Effector CD8-positive, alpha-beta T cell (primary cell): Measurements from ENCODE around the gene KCNH2.

Source experiments
- DNase-seq: peaks from one replicate; lab custom pipeline; 2025; lab: John Stamatoyannopoulos, UW

The KCNH2 gene

GRCh38 chr7:150948791-150949251, 29.3 kb downstream of the KCNH2 start:
- no peak for DNase-seq

DNA sequence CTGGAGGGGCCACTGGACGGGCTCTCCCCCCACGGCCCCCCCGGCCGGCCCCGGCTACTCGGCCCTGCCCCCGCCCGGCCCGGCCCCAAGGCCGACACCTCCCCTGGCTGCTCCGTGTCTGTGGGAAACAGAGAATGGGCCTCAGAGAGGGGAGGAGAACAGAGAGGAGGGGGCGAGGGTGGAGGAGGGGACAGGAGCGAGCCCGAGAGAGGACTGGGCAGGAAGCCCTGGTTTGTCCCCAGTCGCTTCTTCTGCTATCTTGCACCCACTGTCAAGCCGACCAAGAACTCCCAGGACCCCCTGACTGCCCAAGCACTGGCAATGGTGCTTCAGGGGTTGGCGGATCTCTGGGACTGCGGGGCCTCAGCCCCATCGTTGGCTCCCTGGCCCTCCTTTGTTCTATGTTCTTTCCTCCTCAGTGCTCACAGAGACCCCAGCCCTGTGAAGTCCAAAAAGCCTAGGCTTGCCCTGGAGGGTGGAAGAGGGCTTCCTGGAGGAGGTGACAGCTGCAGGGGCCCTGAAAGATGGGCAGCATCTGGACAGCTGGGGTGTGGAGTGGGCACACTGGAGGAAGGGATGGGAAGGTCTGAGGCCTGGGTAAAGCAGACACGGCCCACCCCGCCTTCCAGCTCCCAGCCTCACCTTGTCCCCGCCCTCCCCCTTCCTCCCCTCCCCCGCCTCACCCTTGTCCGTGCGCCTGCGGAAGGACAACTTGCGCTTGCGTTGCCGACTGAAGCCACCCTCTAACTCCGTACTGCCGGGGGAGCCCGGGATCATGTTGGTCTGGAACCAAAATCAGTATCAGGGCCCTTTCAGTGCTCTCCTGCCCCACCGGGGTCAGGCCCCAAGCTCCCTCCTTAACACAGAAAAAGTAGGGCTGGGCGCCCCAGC, 30.1 kb downstream of the KCNH2 start:
- DNase-seq, result no peak

DNA sequence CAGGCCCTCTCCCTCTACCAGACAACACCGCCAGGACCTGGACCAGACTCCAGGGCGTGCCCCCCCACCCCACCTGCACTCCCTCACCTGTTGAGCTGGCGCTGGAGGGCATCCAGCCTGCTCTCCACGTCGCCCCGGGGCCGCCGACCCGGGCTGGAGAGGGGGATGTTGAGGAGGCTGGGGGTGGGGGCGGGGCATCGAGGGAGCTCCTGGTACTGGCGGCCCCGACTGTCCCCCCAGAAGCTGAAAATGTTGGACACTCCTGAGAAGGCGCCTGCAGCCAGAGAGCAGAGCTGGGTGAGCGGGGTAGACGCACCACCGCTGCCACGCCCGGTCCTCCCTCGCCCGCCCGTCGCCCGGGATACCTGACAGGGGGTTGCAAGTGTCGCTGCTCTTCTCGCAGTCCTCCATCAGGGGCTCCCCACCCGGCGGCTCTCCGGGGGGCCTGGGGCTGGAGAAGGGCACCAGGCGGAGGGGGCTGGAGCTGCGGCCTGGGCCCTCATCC, 30.8 kb downstream of the KCNH2 start:
- no peak for DNase-seq

DNA sequence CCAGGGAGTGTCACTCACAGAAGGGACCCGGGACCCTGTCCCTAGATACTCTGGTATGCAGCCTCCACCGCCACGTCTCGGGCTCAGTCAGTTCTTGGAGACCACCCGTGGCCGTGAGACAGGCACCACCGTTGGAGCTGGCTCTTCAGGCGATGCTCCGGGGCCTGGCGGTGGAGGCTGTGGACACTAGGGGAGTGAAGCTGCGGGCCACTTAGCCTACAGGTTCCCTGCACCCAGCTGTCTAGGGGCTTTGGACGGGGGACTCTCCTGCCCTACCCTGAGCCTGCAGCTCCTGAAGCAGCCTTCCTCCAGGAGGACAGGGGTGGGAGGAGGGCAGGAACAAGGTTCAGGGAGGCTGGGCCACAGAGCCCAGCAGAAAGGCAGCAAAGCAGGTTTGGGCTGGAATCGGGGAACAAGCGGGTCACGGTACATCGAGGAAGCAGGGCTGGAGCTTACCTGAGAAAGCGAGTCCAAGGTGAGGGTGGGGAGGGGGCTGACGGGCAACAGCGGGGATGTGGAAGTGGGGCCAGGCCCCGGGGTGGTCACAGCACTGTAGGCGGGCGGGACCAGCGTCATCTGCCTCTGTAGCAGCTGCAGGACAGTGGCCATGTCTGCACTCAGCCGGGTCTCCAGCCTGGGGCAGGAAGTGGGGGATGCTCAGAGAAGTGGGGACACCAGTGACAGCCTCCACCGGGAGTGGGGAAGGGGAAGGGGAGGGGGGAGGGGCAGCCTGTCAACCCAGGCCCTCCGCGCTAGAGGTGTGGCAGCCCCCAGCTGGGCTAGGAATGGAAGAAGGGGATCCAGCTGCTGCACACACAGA, 31.5 kb downstream of the KCNH2 start:
- DNase-seq, result no peak

- no peak for DNase-seq
These were observed 32.2 kb downstream of the KCNH2 start for GRCh38 chr7:150945853-150946420.

DNA sequence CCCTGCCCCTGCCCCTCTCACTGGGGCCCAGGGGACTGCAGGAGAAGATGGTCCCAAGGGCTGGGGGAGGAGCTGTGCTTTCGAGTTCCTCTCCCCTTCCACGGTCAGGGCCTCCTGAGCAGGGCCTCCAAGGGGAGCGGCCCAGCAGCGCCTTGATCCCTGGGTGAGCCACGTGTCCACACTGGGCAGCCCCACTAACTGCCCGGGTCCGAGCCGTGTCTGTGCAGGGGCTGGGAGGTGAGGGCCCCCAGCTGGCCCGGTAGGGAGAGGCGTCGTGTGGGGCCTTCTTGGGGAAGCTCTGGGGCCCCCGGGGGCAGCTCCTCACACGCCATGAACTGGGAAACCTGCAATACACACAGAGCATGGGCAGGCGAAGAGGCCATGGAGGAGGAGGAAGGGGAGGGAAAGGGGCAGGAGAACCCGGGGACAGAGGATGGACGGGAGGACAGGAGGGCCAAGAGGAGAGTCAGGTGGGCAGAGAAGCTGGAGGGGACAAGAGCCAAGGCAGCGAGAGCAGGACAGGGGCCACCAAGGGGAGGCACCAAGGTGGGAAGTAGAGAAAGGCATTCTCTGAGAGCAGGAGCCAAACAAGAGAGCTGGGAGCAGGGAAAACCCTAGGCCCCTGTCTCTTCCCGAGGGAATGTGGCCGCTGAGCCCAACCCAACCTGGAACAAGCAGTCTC, 32.8 kb downstream of the KCNH2 start:
- DNase-seq, result no peak

- no peak for DNase-seq
These were observed 33.8 kb downstream of the KCNH2 start for GRCh38 chr7:150944066-150945042.

DNA sequence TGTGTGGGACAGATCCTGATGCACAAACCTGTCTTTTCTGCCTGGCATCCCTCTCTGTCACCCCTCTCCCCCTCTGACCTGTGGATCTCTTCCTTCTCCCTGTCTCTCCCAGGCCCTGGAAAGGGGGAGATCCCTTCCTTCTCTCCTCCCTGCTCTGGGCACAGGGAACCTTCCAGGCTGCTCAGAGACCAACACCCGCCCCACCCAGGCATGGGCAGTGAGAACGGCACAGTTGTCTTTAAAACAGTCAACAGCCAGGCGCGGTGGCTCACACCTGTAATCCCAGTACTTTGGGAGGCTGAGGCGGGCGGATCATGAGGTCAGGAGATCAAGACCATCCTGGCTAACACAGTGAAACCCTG, 34.7 kb downstream of the KCNH2 start:
- no peak for DNase-seq

DNA sequence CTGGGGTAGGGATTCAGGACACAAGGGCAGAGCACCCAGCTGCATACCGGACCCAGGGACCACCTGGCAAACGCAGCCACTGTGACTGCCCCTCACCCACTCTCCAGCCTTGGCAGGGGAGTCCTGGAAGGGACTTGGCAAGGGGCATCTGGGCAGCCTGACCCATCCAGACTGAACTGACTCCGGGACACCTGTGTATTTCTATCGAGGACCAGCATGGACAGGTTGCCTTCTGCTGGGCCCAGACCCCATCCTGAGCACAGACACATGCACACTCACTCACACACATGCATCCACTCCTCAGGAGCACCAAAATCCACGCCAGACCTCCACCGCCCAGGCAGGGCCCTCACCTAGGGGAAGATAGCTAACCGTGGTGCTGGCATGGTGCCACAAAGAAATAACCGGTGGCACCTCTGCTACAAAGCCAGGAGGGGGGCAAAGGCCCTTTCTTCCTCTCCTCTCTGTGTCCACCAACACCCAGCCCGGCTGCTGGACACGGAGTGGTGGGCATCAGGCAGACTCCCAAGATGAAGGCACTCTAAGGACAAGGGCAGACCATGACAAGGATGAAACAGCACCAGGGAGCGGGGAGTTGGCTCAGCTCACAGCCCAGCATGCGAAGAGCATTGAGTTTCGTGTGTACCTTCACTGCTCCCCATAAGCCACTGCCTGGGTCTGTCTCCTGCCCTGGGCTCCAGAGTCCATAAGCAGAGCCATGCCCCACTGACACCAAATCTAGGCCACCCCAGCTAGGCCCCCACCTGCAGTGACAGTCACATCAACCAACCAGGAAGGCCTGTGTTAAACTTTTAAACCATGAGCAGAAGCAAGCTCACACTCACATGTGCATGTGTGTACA, 35.3 kb downstream of the KCNH2 start:
- DNase-seq, result no peak

GRCh38 chr7:150942001-150942590, 36.0 kb downstream of the KCNH2 start:
- no peak for DNase-seq

GRCh38 chr7:150941351-150942000, 36.6 kb downstream of the KCNH2 start:
- DNase-seq, result no peak

GRCh38 chr7:150940431-150941102, 37.6 kb downstream of the KCNH2 start:
- DNase-seq, result no peak

- no peak for DNase-seq
These were observed 38.7 kb downstream of the KCNH2 start for GRCh38 chr7:150939466-150939865.

DNA sequence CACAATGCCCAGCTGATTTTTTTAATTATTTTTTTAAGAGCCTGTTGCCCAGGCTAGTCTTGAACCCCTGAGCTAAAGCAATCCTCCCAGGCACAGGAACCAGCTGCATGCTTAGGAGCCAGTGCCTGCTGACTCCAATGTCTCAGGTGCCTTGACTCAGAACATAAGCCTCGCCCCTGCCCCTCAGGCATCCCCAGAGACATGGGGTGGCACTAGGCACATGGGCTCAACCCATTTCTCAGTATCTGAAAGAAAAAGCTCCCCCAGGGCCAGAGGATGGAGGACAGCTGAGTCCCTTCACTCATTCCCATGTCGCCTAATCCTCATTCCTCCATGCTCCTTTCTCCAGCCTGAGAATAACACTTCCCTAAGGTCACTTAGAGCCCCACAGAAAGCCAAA, 39.1 kb downstream of the KCNH2 start:
- no peak for DNase-seq

GRCh38 chr7:150938566-150938965, 39.6 kb downstream of the KCNH2 start:
- no peak for DNase-seq

DNA sequence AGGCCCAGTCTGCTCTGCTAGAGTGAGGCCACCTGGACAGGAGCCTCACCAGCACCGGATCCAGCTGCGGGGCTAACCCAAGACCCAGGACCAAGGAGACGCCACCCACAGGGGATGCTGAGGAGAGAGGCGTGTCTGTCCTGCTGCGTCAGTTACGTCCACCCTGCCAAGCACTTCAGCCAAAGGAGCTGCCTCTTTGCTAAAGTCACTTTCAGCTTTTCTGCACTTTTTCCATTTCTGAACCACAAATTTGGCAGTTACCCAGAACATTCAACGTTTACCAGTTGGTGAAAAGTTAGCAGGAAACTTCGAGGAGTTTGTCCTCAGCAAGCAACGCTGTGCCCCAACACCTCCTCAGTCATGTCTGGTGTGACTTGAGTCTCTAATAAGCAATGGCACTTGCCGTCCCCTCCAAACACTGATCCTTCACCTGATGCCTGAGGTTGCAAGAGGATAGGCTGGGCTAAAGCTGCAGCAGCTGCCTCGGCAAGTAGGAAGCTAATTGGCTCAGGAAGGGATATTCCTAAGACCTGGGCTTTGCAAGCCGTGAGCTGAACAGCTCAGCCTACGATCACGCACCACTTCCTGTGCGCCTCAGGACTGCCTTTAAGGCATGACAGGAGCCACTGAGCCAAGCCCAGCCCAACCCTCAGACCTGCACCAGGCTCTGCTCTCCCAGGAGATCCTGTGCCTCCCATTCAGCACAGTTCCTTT, 40.1 kb downstream of the KCNH2 start:
- DNase-seq, result no peak

- no peak for DNase-seq
These were observed 42.1 kb downstream of the KCNH2 start for GRCh38 chr7:150936018-150936417.

DNA sequence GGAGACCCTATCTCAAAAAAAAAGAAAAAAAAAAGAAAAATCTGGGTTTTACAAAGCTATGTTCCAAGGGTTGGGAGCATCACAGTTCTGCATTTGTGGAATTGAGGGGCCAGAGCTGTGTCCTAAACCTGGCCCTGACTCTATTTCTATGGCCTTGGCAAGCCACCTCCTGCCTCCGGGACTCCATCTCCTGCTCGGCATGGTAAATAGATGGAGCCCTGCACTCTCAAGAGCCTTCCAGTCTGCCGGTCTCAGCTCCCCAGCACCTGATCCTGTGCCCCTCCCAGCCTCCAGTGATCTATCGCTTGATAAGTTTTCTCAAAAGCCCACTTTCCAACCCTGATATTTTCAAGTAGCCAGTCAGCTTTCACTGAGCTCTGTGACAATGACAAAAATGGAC, 43.0 kb downstream of the KCNH2 start:
- no peak for DNase-seq
